GM12874 (cell line): ENCODE results near the gene ASAP3.

Experiments
- CTCF ChIP-seq: IDR thresholded peaks from 2 replicates; pipeline ENCODE4 v1.5.1; 2011; ENCODE audit warnings: low read depth, mild to moderate bottlenecking, control low read depth, low read length, moderate library complexity; ENCODE audit not compliant: insufficient read depth

Gene ASAP3

GRCh38 chr1:23394181-23394580 is 89.8 kb downstream of the ASAP3 start:
- TF ChIP-seq CTCF = no peak

GRCh38 chr1:23393706-23394105 is 90.3 kb downstream of the ASAP3 start:
- no peak for TF ChIP-seq CTCF

- no peak for TF ChIP-seq CTCF
Observed at GRCh38 chr1:23392125-23392855, 91.7 kb downstream of the ASAP3 start.

GRCh38 chr1:23389837-23390321 is 94.1 kb downstream of the ASAP3 start:
- no peak for TF ChIP-seq CTCF

- no peak for TF ChIP-seq CTCF
Observed at GRCh38 chr1:23387494-23387893, 96.5 kb downstream of the ASAP3 start.

- TF ChIP-seq CTCF = no peak
Observed at GRCh38 chr1:23385119-23385621, 98.8 kb downstream of the ASAP3 start.

- no peak for TF ChIP-seq CTCF
Observed at GRCh38 chr1:23384312-23385058, 99.5 kb downstream of the ASAP3 start.
